Renal cortical epithelial cell (primary cell): ENCODE measurements around the gene COMT. TPM values are rescaled to one million over a fixed set of nuclear protein-coding genes. Genes with fewer than 3 reads are reported as not detected.

ENCODE experiments used
- DNase-seq: peaks from one replicate; pipeline ENCODE4 v3.0.0-alpha.2; 2011; ENCODE audit warnings: low read depth
- total RNA-seq: library from RNA; depleted of rRNA; stranded (reverse); fragments of >200 nt; gene quantifications from 2 replicates; pipeline ENCODE4 v1.2.3, GENCODE V29; 2014

Gene COMT
- total RNA-seq, 1 donor from 2014 or later, result 480 TPM

- DNase-seq, result no peak
Measured at GRCh38 chr22:19993926-19994325, 52.4 kb downstream of the COMT start.

- DNase-seq, result no peak
Measured at GRCh38 chr22:19994851-19995610, 53.5 kb downstream of the COMT start.

GRCh38 chr22:19995611-19996339, 54.2 kb downstream of the COMT start:
- no peak for DNase-seq

GRCh38 chr22:19996694-19997384, 55.3 kb downstream of the COMT start:
- no peak for DNase-seq

GRCh38 chr22:19997561-19998231, 56.1 kb downstream of the COMT start:
- no peak for DNase-seq

GRCh38 chr22:19998232-19998951, 56.8 kb downstream of the COMT start:
- no peak for DNase-seq

GRCh38 chr22:19998991-19999820, 57.6 kb downstream of the COMT start:
- no peak for DNase-seq

GRCh38 chr22:20000246-20001081, 58.9 kb downstream of the COMT start:
- no peak for DNase-seq

GRCh38 chr22:20001082-20001638, 59.6 kb downstream of the COMT start:
- DNase-seq, result no peak

GRCh38 chr22:20002128-20002527, 60.6 kb downstream of the COMT start:
- DNase-seq, result no peak

GRCh38 chr22:20002636-20003035, 61.1 kb downstream of the COMT start:
- DNase-seq, result no peak

- no peak for DNase-seq
Measured at GRCh38 chr22:20003304-20003703, 61.7 kb downstream of the COMT start.

GRCh38 chr22:20004464-20004863, 62.9 kb downstream of the COMT start:
- DNase-seq, result no peak

GRCh38 chr22:20008221-20008995, 66.8 kb downstream of the COMT start:
- DNase-seq, result no peak

- DNase-seq, result no peak
Measured at GRCh38 chr22:20009018-20009491, 67.5 kb downstream of the COMT start.

- DNase-seq, result no peak
Measured at GRCh38 chr22:20009582-20010306, 68.2 kb downstream of the COMT start.

GRCh38 chr22:20010307-20011122, 68.9 kb downstream of the COMT start:
- no peak for DNase-seq
